T-helper 2 cell (primary cell): Measurements from ENCODE around the gene DYNLT1.
"Not testable (repeated sequence)": the region's sequence is repeated elsewhere in the genome, so short reads cannot be mapped to it uniquely, and the experiment has no call there.

Source experiments
- DNase-seq, 5 experiments: peaks; one replicate each; pipeline versions ENCODE4 v3.0.0 to v3.0.0-alpha.2; 2012 to 2022
- total RNA-seq, 2 donors: gene quantifications; one replicate each; lab custom pipeline; 2026; lab: John Stamatoyannopoulos, UW

The DYNLT1 gene
- 51.4 to 59.6 reads per million in 2 donors for total RNA-seq

- DNase-seq: peak; percentile 79 to 86 (median 82)
These were observed at the start of gene DYNLT1 for GRCh38 chr6:158644231-158645063. TSS of gene DYNLT1 (minus strand) at chr6:158644743. CDS start at chr6:158644708, 35 bp downstream.

GRCh38 chr6:158688860-158689259 lies 44.3 kb upstream of the DYNLT1 start:
- no peak for DNase-seq

GRCh38 chr6:158687506-158687905 lies 43.0 kb upstream of the DYNLT1 start:
- no peak for DNase-seq

- peak in 3 of 5 experiments; percentile 32 to 87 (median 86) for DNase-seq
These were observed 42.3 kb upstream of the DYNLT1 start for GRCh38 chr6:158686791-158687381.

GRCh38 chr6:158686311-158686710 lies 41.8 kb upstream of the DYNLT1 start:
- no peak for DNase-seq

- DNase-seq: no peak
These were observed 40.3 kb upstream of the DYNLT1 start for GRCh38 chr6:158684745-158685324.

GRCh38 chr6:158684311-158684710 lies 39.8 kb upstream of the DYNLT1 start:
- DNase-seq: no peak

GRCh38 chr6:158680481-158680880 lies 35.9 kb upstream of the DYNLT1 start:
- no peak for DNase-seq

- no peak for DNase-seq
These were observed 35.5 kb upstream of the DYNLT1 start for GRCh38 chr6:158680015-158680414.

- DNase-seq: no peak
These were observed 33.5 kb upstream of the DYNLT1 start for GRCh38 chr6:158677906-158678578.

GRCh38 chr6:158677094-158677493 lies 32.6 kb upstream of the DYNLT1 start:
- DNase-seq: not testable (repeated sequence)

- DNase-seq: no peak
These were observed 30.0 kb upstream of the DYNLT1 start for GRCh38 chr6:158674342-158675131.

GRCh38 chr6:158672726-158673125 lies 28.2 kb upstream of the DYNLT1 start:
- no peak for DNase-seq

GRCh38 chr6:158672119-158672518 lies 27.6 kb upstream of the DYNLT1 start:
- not testable (repeated sequence) for DNase-seq

- no peak for DNase-seq
These were observed 24.8 kb upstream of the DYNLT1 start for GRCh38 chr6:158669145-158670035.

GRCh38 chr6:158668707-158669103 lies 24.2 kb upstream of the DYNLT1 start:
- no peak for DNase-seq

GRCh38 chr6:158667360-158667981 lies 22.9 kb upstream of the DYNLT1 start:
- DNase-seq: no peak

GRCh38 chr6:158666628-158667359 lies 22.3 kb upstream of the DYNLT1 start:
- no peak for DNase-seq

- DNase-seq: no peak
These were observed 20.8 kb upstream of the DYNLT1 start for GRCh38 chr6:158665332-158665731.

GRCh38 chr6:158663625-158664165 lies 19.2 kb upstream of the DYNLT1 start:
- DNase-seq: no peak
